ENCODE results near the gene MIXL1.

MIXL1 gene

DNA sequence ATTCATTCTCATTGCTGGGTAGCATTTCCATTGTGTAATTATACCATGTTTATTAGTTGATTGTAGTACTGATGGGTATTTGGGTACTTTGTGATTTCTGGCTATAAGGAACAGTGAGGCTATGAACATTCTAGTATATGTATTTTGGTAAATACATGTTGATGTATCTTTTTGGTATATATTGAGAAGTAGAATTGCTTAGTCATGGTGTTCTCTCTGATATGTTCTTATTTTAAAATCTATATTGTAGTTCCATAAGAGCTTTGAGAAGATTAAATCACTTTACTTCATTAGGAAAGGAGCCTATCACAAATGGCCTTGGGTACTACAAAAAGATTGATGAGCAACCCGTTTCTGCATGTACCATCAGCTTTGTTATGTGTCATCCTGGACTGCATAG is 13.4 kb downstream of the MIXL1 start:
- Histone ChIP-seq H3K4me3 (replicated peaks; ENCODE audit: insufficient read depth, low read length) (no peak overlapping the region), H3K27me3 (ENCODE audit: insufficient read depth, poor library complexity, severe bottlenecking) (no peaks in the 10 kb centered on the region), H3K27ac (replicated peaks) (no peak overlapping the region)
- TF ChIP-seq SPI1 (IDR thresholded peaks at IDR 0.05; ENCODE audit: borderline replicate concordance, low read depth) (no peak), POLR2AphosphoS5 (IDR thresholded peaks at IDR 0.05; ENCODE audit: low read depth) (no peak), GABPA (IDR thresholded peaks at IDR 0.05; ENCODE audit: low read depth) (no peak)
- TF ChIP-seq, protein P1, sequence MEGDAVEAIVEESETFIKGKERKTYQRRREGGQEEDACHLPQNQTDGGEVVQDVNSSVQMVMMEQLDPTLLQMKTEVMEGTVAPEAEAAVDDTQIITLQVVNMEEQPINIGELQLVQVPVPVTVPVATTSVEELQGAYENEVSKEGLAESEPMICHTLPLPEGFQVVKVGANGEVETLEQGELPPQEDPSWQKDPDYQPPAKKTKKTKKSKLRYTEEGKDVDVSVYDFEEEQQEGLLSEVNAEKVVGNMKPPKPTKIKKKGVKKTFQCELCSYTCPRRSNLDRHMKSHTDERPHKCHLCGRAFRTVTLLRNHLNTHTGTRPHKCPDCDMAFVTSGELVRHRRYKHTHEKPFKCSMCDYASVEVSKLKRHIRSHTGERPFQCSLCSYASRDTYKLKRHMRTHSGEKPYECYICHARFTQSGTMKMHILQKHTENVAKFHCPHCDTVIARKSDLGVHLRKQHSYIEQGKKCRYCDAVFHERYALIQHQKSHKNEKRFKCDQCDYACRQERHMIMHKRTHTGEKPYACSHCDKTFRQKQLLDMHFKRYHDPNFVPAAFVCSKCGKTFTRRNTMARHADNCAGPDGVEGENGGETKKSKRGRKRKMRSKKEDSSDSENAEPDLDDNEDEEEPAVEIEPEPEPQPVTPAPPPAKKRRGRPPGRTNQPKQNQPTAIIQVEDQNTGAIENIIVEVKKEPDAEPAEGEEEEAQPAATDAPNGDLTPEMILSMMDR (IDR thresholded peaks at IDR 0.05; ENCODE audit: insufficient read depth, low read length), result no peak
- TF ChIP-seq, protein P2, sequence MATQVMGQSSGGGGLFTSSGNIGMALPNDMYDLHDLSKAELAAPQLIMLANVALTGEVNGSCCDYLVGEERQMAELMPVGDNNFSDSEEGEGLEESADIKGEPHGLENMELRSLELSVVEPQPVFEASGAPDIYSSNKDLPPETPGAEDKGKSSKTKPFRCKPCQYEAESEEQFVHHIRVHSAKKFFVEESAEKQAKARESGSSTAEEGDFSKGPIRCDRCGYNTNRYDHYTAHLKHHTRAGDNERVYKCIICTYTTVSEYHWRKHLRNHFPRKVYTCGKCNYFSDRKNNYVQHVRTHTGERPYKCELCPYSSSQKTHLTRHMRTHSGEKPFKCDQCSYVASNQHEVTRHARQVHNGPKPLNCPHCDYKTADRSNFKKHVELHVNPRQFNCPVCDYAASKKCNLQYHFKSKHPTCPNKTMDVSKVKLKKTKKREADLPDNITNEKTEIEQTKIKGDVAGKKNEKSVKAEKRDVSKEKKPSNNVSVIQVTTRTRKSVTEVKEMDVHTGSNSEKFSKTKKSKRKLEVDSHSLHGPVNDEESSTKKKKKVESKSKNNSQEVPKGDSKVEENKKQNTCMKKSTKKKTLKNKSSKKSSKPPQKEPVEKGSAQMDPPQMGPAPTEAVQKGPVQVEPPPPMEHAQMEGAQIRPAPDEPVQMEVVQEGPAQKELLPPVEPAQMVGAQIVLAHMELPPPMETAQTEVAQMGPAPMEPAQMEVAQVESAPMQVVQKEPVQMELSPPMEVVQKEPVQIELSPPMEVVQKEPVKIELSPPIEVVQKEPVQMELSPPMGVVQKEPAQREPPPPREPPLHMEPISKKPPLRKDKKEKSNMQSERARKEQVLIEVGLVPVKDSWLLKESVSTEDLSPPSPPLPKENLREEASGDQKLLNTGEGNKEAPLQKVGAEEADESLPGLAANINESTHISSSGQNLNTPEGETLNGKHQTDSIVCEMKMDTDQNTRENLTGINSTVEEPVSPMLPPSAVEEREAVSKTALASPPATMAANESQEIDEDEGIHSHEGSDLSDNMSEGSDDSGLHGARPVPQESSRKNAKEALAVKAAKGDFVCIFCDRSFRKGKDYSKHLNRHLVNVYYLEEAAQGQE (IDR thresholded peaks at IDR 0.05; ENCODE audit: insufficient replicate concordance, low read depth), result no peak
- DNase-seq (ENCODE audit: low read depth in 1 of 2, low spot score in 1 of 2), result no peak

DNA sequence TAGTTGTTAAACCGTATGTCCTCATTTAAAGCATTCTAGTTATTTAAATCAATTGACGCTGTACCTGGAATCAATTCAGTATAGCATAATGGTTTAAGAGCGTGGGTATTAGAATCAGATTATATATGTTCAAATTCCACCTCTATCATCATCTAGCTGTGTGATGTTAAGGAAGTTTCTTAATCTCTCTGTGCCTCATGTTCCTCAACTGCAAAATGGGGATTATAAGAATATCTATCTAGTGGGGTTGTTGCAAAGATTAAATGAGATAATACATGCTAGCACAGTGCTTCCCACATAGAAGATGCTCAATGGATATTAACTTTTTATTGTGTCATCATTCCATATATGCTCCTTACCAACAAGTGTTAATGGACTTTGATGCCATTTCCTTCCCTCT is 16.0 kb downstream of the MIXL1 start:
- Histone ChIP-seq H3K27ac (replicated peaks) (no peak overlapping the region), H3K4me3 (replicated peaks; ENCODE audit: insufficient read depth, low read length) (no peak overlapping the region), H3K27me3 (ENCODE audit: insufficient read depth, poor library complexity, severe bottlenecking) (no peaks in the 10 kb centered on the region)
- DNase-seq (ENCODE audit: low read depth in 1 of 2, low spot score in 1 of 2), result no peak
- TF ChIP-seq, protein P2 (IDR thresholded peaks at IDR 0.05; ENCODE audit: insufficient replicate concordance, low read depth), result no peak
- TF ChIP-seq, protein P1 (IDR thresholded peaks at IDR 0.05; ENCODE audit: insufficient read depth, low read length), result no peak
- TF ChIP-seq SPI1 (IDR thresholded peaks at IDR 0.05; ENCODE audit: borderline replicate concordance, low read depth), result no peak
- no peak for TF ChIP-seq GABPA (IDR thresholded peaks at IDR 0.05; ENCODE audit: low read depth)
- no peak for TF ChIP-seq POLR2AphosphoS5 (IDR thresholded peaks at IDR 0.05; ENCODE audit: low read depth)

GRCh38 chr1:226248091-226248490 is 24.6 kb downstream of the MIXL1 start:
- Histone ChIP-seq H3K27me3 (ENCODE audit: insufficient read depth, poor library complexity, severe bottlenecking) (no peaks in the 10 kb centered on the region), H3K27ac (replicated peaks) (no peak overlapping the region), H3K4me3 (replicated peaks; ENCODE audit: insufficient read depth, low read length) (no peak overlapping the region)
- DNase-seq (ENCODE audit: low read depth in 1 of 2, low spot score in 1 of 2), result no peak
- TF ChIP-seq, protein P1 (IDR thresholded peaks at IDR 0.05; ENCODE audit: insufficient read depth, low read length), result no peak
- TF ChIP-seq SPI1 (IDR thresholded peaks at IDR 0.05; ENCODE audit: borderline replicate concordance, low read depth), result no peak
- no peak for TF ChIP-seq GABPA (IDR thresholded peaks at IDR 0.05; ENCODE audit: low read depth)
- TF ChIP-seq POLR2AphosphoS5 (IDR thresholded peaks at IDR 0.05; ENCODE audit: low read depth), result no peak
- TF ChIP-seq, protein P2 (IDR thresholded peaks at IDR 0.05; ENCODE audit: insufficient replicate concordance, low read depth), result no peak

All from HL-60 (cell line).